Colonic mucosa (tissue), 4 donors: ENCODE results near the gene TMEM263. TPM values are rescaled to one million over a fixed set of nuclear protein-coding genes. Genes with fewer than 3 reads are reported as not detected.

Experiments used
- DNase-seq: peaks from one replicate; pipeline ENCODE4 v3.0.0-alpha.2; 2020
- H3K27ac ChIP-seq: fragments of 200-600 bp; one replicate; pipeline ENCODE4 v1.8.0; 2021
- H3K27me3 ChIP-seq: fragments of 200-600 bp; one replicate; pipeline ENCODE4 v1.8.0; 2021
- H3K36me3 ChIP-seq: fragments of 200-600 bp; one replicate; pipeline ENCODE4 v1.8.0; 2021
- H3K4me1 ChIP-seq: fragments of 200-600 bp; one replicate; pipeline ENCODE4 v1.8.0; 2021; ENCODE audit warnings: mild to moderate bottlenecking
- H3K4me3 ChIP-seq: fragments of 200-600 bp; one replicate; pipeline ENCODE4 v1.8.0; 2021
- H3K9ac ChIP-seq, 2 donors: one replicate each; pipeline ENCODE4 v1.7.0; 2013; ENCODE audit warnings: control low read depth in 2 of 2, low read depth in 2 of 2, low read length in 2 of 2
- H3K9me3 ChIP-seq: fragments of 200-600 bp; one replicate; pipeline ENCODE4 v1.8.0; 2021
- CTCF ChIP-seq: fragments of 200-600 bp; IDR thresholded peaks from one replicate; pipeline ENCODE4 v1.8.0; 2022; ENCODE audit warnings: antibody characterized with exemption, mild to moderate bottlenecking
- intact Hi-C: fragments of 100-400 bp; cut with DNase I; formaldehyde crosslinking; loops from one replicate; pipeline ENCODE4 v1.14.1; 2022
- total RNA-seq, 2 donors: library from RNA; stranded (reverse); fragmentation: NEBNext Ultra II Directional in 1 of 2; extraction: Animal tissue kit (Norgen Biotek cat#: 25700) in 1 of 2; gene quantifications; one replicate each; pipeline ENCODE4 v1.2.1, GENCODE V29; 2021
- donor health status: healthy.
- donor health status: DM: no; HTN: no; CAD: no.
- donor health status: DM: no; HTN: no; CAD: no.

The TMEM263 gene
- 10 to 100 TPM; 29.6 to 41.9 TPM for total RNA-seq

GRCh38 chr12:106955377-106956047 is at the start of gene TMEM263:
Gene TMEM263 (plus strand): TSS chr12:106955907. CDS start chr12:106967117, 11,210 bp downstream.
- Histone ChIP-seq H3K27me3 (no peaks in the 10 kb centered on the region), H3K36me3 (no peaks in the 10 kb centered on the region), H3K27ac (peak within 1 kb of the TSS; percentile 93), H3K4me3 (peak within 1 kb of the TSS; percentile 79), H3K9me3 (no peaks in the 10 kb centered on the region), H3K4me1 (peaks cover 5% of the 10 kb centered on the region), H3K9ac (peak within 1 kb of the TSS; percentile 90 to 92)
- intact Hi-C loops: no loop called here
- TF ChIP-seq CTCF: no peak
- peak; percentile 87 for DNase-seq

GRCh38 chr12:106906715-106907114 is 49.0 kb upstream of the TMEM263 start:
- no peaks in the 10 kb centered on the region for H3K36me3 ChIP-seq
- TF ChIP-seq CTCF: no peak
- H3K9me3 ChIP-seq: no peaks in the 10 kb centered on the region
- H3K27me3 ChIP-seq: no peaks in the 10 kb centered on the region
- no peak overlapping the region for H3K4me3 ChIP-seq
- no peak overlapping the region for H3K27ac ChIP-seq
- H3K4me1 ChIP-seq: no peaks in the 10 kb centered on the region
- no peak for DNase-seq
- no peak overlapping the region for H3K9ac ChIP-seq
- intact Hi-C loops: no loop called here

- intact Hi-C loops: no loop called here
- DNase-seq: no peak
- TF ChIP-seq CTCF: no peak
- Histone ChIP-seq H3K36me3 (no peaks in the 10 kb centered on the region), H3K27ac (no peak overlapping the region), H3K9ac (no peak overlapping the region), H3K27me3 (no peaks in the 10 kb centered on the region), H3K9me3 (no peaks in the 10 kb centered on the region), H3K4me3 (no peak overlapping the region), H3K4me1 (no peaks in the 10 kb centered on the region)
These were observed 48.3 kb upstream of the TMEM263 start for GRCh38 chr12:106907411-106907810.

- Histone ChIP-seq H3K27me3 (no peaks in the 10 kb centered on the region), H3K9me3 (no peaks in the 10 kb centered on the region), H3K27ac (no peak overlapping the region), H3K4me3 (no peak overlapping the region), H3K4me1 (no peaks in the 10 kb centered on the region), H3K36me3 (no peaks in the 10 kb centered on the region), H3K9ac (no peak overlapping the region)
- DNase-seq: no peak
- intact Hi-C loops: no loop called here
- TF ChIP-seq CTCF: no peak
These were observed 47.9 kb upstream of the TMEM263 start for GRCh38 chr12:106907846-106908245.

- Histone ChIP-seq H3K36me3 (no peaks in the 10 kb centered on the region), H3K27ac (no peak overlapping the region), H3K27me3 (no peaks in the 10 kb centered on the region), H3K9ac (no peak overlapping the region), H3K4me1 (no peaks in the 10 kb centered on the region), H3K4me3 (no peak overlapping the region), H3K9me3 (no peaks in the 10 kb centered on the region)
- no peak for TF ChIP-seq CTCF
- no peak for DNase-seq
- intact Hi-C loops: no loop called here
These were observed 47.1 kb upstream of the TMEM263 start for GRCh38 chr12:106908561-106908960.
